Adrenal gland (tissue), 5 donors: Measurements from ENCODE around the gene SERPINA1.

Source experiments
- POLR2A ChIP-seq, 2 donors: fragments of 450-650 bp; IDR thresholded peaks; one replicate each; pipeline ENCODE4 v1.6.1; 2017; ENCODE audit warnings: antibody characterized with exemption in 2 of 2, mild to moderate bottlenecking in 2 of 2, moderate library complexity in 1 of 2
- TF ChIP-seq, protein P1 (sequence below), 6 experiments: fragments of 450-650 bp in 4 of 6; fragments of 200-600 bp in 2 of 6; sonication (generic) in 1 of 6; IDR thresholded peaks; 1 replicate in 5 of 6; 2 replicates in 1 of 6; pipeline versions ENCODE4 v1.5.1 to v1.8.0; 2016 to 2021; ENCODE audit warnings: antibody characterized with exemption in 6 of 6, mild to moderate bottlenecking in 2 of 6, moderate library complexity in 1 of 6
- donor health status: DM: no; HTN: no; CAD: no.

DNA sequence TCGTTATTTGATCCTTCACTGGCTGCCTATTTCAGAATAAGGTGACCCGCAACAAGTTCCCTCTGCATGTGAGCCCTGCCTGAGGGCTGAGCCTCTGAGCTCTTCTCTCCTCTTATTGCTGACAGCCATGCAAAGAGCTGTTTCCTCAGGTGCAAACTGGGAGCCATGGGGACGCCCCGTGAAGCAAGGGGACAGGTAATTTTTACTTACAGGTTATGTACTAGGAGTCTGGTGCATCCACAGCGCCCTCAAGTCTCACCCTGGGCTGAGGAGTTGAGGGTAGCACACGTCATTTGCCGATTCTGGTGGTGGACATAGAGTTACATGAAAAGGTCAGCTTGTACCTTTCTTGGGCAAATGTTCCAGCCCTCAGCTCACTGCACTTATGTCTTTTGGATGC, 39.1 kb downstream of the SERPINA1 start:
- TF ChIP-seq, protein P1, sequence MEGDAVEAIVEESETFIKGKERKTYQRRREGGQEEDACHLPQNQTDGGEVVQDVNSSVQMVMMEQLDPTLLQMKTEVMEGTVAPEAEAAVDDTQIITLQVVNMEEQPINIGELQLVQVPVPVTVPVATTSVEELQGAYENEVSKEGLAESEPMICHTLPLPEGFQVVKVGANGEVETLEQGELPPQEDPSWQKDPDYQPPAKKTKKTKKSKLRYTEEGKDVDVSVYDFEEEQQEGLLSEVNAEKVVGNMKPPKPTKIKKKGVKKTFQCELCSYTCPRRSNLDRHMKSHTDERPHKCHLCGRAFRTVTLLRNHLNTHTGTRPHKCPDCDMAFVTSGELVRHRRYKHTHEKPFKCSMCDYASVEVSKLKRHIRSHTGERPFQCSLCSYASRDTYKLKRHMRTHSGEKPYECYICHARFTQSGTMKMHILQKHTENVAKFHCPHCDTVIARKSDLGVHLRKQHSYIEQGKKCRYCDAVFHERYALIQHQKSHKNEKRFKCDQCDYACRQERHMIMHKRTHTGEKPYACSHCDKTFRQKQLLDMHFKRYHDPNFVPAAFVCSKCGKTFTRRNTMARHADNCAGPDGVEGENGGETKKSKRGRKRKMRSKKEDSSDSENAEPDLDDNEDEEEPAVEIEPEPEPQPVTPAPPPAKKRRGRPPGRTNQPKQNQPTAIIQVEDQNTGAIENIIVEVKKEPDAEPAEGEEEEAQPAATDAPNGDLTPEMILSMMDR (IDR thresholded peaks at IDR 0.05): no peak
- no peak for TF ChIP-seq POLR2A (IDR thresholded peaks at IDR 0.05)
